ENCODE measurements around the gene EXD3.

The EXD3 gene

GRCh38 chr9:137266585-137267453 is 156.1 kb downstream of the EXD3 start:
- TF ChIP-seq CTCF (IDR thresholded peaks at IDR 0.05; ENCODE audit: low read depth, low read length): no peak
- no peak overlapping the region for H3K4me3 ChIP-seq (ENCODE audit: low read depth, low read length)

GRCh38 chr9:137266162-137266527 is 156.8 kb downstream of the EXD3 start:
- TF ChIP-seq CTCF (IDR thresholded peaks at IDR 0.05; ENCODE audit: low read depth, low read length): no peak
- no peak overlapping the region for H3K4me3 ChIP-seq (ENCODE audit: low read depth, low read length)

GRCh38 chr9:137265496-137266161 is 157.3 kb downstream of the EXD3 start:
- no peak overlapping the region for H3K4me3 ChIP-seq (ENCODE audit: low read depth, low read length)
- TF ChIP-seq CTCF (IDR thresholded peaks at IDR 0.05; ENCODE audit: low read depth, low read length): no peak

- H3K4me3 ChIP-seq (ENCODE audit: low read depth, low read length): no peak overlapping the region
- no peak for TF ChIP-seq CTCF (IDR thresholded peaks at IDR 0.05; ENCODE audit: low read depth, low read length)
Measured at GRCh38 chr9:137264067-137264466, 158.9 kb downstream of the EXD3 start.

GRCh38 chr9:137263506-137263905 is 159.5 kb downstream of the EXD3 start:
- no peak for TF ChIP-seq CTCF (IDR thresholded peaks at IDR 0.05; ENCODE audit: low read depth, low read length)
- no peak overlapping the region for H3K4me3 ChIP-seq (ENCODE audit: low read depth, low read length)

GRCh38 chr9:137262909-137263285 is 160.1 kb downstream of the EXD3 start:
- no peak overlapping the region for H3K4me3 ChIP-seq (ENCODE audit: low read depth, low read length)
- no peak; the same call in 1 of the 2 replicates for TF ChIP-seq CTCF (IDR thresholded peaks at IDR 0.05; ENCODE audit: low read depth, low read length)

Measured in WI38 (cell line).